ENCODE measurements around the gene TRAPPC12. TPM values are rescaled to one million over a fixed set of nuclear protein-coding genes. Genes with fewer than 3 reads are reported as not detected.

The TRAPPC12 gene
- total RNA-seq, 2 experiments from 2014 or later, result 58.7 to 64.6 TPM

DNA sequence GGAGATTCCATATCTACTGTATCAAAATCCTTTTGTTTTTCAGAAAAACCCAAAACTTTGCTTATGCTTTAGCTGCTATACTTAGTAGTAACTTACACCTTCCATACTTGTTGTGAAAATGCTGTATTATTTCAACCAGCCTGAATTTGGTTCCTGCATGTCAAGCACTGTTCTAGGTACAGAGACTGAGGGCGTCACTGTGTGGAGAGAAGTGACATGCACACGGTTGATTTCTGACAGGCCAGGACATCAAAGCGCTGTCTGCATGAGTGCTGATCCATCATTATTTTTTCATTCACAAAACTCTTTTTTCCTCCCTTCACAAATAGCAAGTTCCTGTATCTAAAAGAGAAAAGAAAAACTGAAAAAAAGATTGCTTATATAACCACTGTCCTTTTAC, 31.6 kb downstream of the TRAPPC12 start:
- peaks cover 20% of the 10 kb centered on the region for H3K36me3 Mint-ChIP-seq
- DNase-seq, result no peak
- H3K27ac Mint-ChIP-seq, result no peak overlapping the region
- H3K4me1 Mint-ChIP-seq, result peaks cover 13% of the 10 kb centered on the region
- no peaks in the 10 kb centered on the region for H3K9me3 Mint-ChIP-seq
- H3K27me3 Mint-ChIP-seq, result no peaks in the 10 kb centered on the region
- no peak overlapping the region for H3K4me3 Mint-ChIP-seq

DNA sequence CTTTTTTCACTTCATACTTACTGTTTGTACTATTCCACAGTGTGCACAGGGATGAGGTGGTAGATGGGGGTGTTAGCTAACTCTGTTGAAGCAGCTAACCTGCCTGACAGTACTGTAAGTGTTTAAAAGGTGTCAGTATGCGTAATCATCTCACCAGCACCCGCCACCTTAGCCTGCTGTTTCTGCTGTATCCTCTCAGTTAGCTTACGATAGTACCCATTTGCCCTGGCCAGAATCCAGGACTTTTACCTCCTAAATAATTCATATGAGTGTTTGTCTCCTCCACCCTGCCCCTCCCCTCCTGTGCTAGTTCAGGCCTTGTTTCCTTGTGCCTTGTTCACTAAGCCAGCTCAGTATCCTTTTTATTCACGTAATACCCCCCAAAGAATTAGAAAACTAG, 34.2 kb downstream of the TRAPPC12 start:
- no peak overlapping the region for H3K4me3 Mint-ChIP-seq

DNA sequence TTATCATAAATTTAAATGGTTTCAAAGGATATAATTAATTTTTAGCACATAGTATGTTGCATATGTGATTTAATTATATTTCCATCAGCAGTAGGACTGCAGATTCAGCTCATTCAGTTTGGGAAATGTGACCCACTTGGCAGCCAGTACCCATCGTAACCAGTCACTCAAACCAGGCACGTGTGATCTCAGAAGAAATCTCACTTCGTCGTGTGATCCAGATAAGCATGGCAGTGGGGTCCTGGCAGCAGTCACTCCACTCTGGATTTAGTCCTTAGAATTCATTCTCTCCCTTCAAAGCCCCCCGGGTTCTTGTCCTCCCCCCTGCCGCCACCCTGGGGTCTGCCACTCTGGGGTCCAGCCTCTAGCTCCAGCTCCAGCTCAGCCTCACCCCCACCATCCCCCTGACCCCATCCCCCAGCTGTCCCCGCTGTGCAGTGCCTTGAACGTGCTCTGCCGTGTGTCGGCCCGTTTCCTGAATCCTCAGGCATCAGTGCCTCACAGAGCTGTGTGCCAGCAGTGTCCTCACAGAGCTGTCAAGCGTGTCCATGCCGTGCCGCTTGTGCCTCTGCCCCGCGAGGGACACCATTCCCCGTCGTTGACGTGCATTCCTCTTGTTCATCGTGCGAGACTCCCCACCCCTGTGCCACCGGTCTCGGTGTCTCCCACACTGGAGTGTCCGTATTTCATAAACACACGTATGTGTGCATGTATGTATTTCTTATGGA, 34.8 kb downstream of the TRAPPC12 start:
- H3K4me3 Mint-ChIP-seq, result no peak overlapping the region
- peaks cover 14% of the 10 kb centered on the region for H3K36me3 Mint-ChIP-seq
- peaks cover 13% of the 10 kb centered on the region for H3K4me1 Mint-ChIP-seq
- DNase-seq, result no peak
- no peaks in the 10 kb centered on the region for H3K27me3 Mint-ChIP-seq
- H3K27ac Mint-ChIP-seq, result no peak overlapping the region
- no peaks in the 10 kb centered on the region for H3K9me3 Mint-ChIP-seq

More for the DNA sequence above, 34.2 kb downstream of the TRAPPC12 start:
- Mint-ChIP-seq H3K27ac (no peak overlapping the region), H3K27me3 (no peaks in the 10 kb centered on the region), H3K4me1 (peaks cover 13% of the 10 kb centered on the region), H3K36me3 (peaks cover 16% of the 10 kb centered on the region), H3K9me3 (no peaks in the 10 kb centered on the region)
- DNase-seq, result no peak

DNA sequence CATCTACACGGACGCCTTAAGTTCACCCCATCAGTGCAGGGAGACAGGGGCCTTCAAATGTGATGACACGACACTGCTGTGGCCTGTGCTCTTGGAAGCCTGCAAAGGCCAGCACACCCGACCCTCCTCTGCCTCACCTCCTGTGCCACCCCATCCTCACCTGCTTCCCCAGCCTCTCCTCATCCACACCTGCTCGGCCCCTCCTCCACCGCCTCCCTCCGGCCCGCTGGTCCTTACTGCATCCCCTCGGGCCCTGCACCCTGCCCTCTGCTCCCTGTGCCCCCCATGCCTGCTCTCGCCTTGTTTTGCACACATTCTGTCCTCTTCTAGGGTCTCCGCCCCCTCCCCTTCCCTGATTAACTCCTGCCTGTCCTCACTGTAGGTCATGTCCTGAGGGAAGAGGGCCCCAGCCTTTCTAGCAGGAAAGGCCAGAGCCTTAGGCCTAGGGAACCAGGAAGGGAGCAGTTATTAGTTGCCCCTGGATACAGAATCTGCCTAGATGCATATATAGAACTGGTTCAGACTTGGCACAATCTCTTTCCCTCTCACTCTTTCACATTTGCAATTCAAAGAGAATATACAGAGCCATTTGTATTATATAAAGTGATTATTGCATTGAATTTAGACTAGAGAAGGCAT, 39.4 kb downstream of the TRAPPC12 start:
- H3K4me1 Mint-ChIP-seq, result no peaks in the 10 kb centered on the region
- H3K4me3 Mint-ChIP-seq, result no peak overlapping the region
- peaks cover 13% of the 10 kb centered on the region for H3K36me3 Mint-ChIP-seq
- no peak overlapping the region for H3K27ac Mint-ChIP-seq
- no peaks in the 10 kb centered on the region for H3K9me3 Mint-ChIP-seq
- DNase-seq, result no peak
- no peaks in the 10 kb centered on the region for H3K27me3 Mint-ChIP-seq

DNA sequence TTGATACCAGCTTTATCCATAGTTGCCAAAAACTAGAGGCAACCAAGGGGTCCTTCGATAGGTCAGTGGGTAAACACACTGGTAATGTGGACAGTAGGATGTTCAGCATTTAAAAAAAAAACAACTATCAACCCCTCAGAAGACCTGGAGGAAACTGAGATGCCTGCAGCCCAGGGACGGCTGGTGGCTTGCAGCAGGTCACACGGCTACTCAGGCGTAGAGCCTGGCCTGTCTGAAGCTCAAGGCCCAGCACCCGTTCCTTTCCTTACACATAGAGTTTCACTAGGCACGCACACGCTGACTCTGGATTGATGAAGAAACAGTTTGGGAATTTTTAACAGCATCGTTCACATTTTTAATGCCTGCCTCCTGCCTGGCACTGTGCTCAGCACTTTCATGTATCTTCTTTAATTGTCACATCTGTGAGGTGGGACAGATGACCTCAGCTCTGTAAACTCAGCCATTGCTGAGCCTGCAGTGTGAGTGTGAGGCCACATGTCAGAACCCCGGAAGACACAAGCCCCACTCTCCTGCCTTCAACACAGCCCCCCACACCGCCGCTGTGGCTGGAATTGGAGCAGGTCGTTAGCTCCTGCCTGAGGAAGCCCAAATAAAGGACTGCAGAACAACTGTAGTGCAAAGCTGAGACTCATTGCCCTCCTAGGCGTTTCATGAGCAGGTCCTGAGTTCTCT, 40.7 kb downstream of the TRAPPC12 start:
- Mint-ChIP-seq H3K27ac (peak overlapping the region; percentile 29), H3K27me3 (no peaks in the 10 kb centered on the region), H3K4me3 (no peak overlapping the region), H3K9me3 (no peaks in the 10 kb centered on the region), H3K36me3 (peaks cover 11% of the 10 kb centered on the region), H3K4me1 (no peaks in the 10 kb centered on the region)
- no peak for DNase-seq

DNA sequence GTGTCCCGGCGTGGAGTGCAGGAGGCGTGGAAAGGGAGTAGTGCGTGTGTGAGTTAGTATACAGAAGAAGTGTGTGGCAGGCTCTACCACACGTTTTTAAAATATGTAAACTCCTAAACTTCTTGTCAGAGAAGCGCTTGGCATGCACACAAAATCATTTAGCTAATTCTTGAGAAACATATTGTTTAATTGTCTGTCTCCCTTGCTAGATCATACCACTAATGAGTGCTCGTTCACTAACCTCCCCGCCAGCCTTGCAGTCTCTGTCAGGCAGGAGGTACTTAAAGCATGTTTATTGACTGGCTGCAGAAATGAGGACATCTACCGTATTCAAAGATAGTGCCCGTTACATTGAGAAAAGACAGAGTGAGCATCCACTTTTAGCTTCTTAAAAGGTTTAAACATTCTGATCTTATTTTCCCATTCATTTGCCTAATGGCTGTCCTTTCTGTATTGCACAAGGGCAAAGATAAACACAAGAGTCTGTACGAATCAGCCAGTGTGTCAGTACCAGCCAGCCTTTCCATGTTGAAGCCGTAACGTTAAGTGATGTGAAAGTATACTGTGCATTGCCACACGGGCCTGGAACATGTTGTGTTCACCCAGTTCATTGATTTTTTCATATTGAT, 41.4 kb downstream of the TRAPPC12 start:
- Mint-ChIP-seq H3K27ac (no peak overlapping the region), H3K4me1 (no peaks in the 10 kb centered on the region), H3K9me3 (no peaks in the 10 kb centered on the region), H3K36me3 (peaks cover 9% of the 10 kb centered on the region), H3K27me3 (no peaks in the 10 kb centered on the region), H3K4me3 (no peak overlapping the region)
- no peak for DNase-seq

DNA sequence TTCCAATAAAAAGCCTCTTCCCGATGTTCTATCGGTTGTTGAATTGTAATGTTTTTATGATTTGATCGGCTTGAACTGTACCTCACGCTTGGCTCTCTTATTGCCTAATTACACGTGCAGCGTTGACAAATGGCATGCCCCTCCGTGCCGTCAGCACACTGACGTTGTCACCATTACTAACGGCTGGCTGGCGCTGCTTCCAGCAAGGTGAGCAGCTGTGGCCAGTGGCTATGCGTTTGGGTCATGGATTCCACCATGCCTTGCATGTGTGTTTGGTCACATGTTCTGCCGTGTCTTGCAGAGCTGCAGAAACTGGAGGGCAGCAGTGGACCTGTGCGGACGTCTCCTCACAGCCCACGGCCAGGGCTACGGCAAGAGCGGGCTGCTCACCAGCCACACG, 42.1 kb downstream of the TRAPPC12 start:
- H3K27ac Mint-ChIP-seq, result no peak overlapping the region
- H3K9me3 Mint-ChIP-seq, result no peaks in the 10 kb centered on the region
- H3K27me3 Mint-ChIP-seq, result no peaks in the 10 kb centered on the region

DNA sequence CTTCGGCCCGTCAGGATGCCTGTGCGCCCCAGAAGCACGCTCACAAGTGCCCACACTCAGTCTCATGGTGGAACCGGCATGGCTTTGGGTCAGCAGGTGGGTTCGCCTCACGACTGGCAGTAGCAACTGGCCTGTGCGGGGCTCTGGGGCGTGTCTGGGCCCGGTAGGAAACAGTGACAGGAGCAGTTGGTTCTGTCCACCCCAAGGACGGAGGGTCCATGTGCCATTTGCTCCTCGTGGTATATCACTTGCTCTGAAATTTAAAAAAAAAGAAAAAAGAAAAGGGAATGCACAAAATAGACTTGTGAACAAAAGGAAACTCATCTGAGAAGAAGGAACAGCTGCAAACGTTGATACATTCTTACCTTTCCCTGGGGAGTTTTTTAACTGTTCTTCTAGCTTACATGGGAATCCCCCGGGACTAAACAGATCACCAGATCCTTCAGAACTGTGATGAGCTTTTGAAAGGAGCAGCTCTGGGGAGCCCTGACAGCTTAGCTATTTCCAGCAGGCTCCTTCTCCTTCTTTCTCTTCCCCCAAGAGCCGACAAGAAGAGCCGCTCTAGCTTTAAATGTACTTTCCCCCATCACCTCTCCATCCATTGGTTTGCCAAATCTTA, 42.8 kb downstream of the TRAPPC12 start:
- no peak for DNase-seq
- Mint-ChIP-seq H3K27me3 (no peaks in the 10 kb centered on the region), H3K9me3 (no peaks in the 10 kb centered on the region), H3K4me1 (no peaks in the 10 kb centered on the region), H3K36me3 (peaks cover 9% of the 10 kb centered on the region), H3K4me3 (no peak overlapping the region), H3K27ac (peak overlapping the region; percentile 11)

More for the DNA sequence above, 42.1 kb downstream of the TRAPPC12 start:
- no peak for DNase-seq
- no peaks in the 10 kb centered on the region for H3K4me1 Mint-ChIP-seq
- H3K4me3 Mint-ChIP-seq, result no peak overlapping the region
- peaks cover 9% of the 10 kb centered on the region for H3K36me3 Mint-ChIP-seq

DNA sequence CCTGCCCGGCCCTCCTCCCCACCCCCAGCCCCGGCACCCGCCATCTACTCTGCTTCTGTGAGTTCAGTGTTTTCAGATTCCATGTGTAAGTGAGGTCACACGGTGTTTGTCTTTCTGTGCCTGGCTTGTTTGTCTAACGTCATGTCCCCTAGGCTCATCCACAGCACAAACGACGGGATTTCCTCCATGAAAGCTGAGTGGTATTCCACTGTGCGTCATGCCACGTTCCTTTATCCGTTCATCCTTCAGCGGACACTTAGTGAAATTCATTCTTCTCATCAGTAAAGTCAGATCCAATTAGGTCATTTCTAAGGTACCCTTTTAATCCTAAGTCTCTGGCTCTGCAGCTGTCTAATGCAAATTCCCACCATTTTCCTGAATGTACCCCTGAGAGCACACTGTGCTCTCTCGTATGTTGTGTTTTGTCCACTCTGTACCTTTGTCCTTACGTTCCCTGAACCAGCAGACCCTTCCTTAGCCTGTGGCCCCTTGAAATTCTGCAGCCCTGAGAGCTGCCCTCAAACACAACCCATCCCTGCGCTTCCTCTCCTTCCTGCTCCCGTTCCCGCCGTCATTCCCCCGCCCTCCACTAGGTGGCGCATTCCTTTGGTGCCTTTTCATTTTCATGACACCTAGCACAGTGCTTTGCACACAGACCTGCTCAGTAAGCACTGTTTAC, 44.1 kb downstream of the TRAPPC12 start:
- peak; percentile 70 for DNase-seq
- Mint-ChIP-seq H3K4me3 (no peak overlapping the region), H3K9me3 (no peaks in the 10 kb centered on the region), H3K27ac (no peak overlapping the region), H3K36me3 (peaks cover 9% of the 10 kb centered on the region), H3K27me3 (no peaks in the 10 kb centered on the region), H3K4me1 (peaks cover 1% of the 10 kb centered on the region)

DNA sequence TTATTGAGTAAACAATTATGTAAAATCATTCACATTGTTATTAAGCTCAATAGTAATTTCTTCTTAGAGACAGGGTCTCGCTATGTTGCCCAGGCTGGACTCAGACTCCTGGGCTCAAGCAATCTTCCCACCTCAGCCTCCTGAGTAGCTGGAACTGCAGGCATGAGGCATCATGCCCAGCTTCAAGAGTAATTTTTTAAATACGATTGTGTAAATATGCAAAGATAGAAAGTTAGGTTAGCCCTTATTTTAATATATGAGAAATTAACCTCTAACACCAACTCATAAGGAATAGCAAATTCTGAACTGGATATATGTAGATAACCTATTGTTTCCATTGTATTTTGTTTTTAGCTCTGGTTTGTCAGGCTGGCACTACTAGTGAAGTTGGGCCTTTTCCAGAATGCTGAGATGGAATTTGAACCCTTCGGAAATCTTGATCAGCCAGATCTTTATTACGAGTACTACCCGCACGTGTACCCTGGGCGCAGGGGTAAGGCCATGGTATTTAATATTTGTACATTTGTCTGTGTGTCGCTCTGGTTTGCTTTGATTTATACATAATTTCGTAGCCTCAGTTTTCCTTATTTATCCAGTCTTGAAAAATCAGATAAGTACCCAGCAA, 44.8 kb downstream of the TRAPPC12 start:
- H3K4me1 Mint-ChIP-seq, result peaks cover 1% of the 10 kb centered on the region
- H3K4me3 Mint-ChIP-seq, result no peak overlapping the region
- no peaks in the 10 kb centered on the region for H3K9me3 Mint-ChIP-seq
- no peak overlapping the region for H3K27ac Mint-ChIP-seq
- no peaks in the 10 kb centered on the region for H3K27me3 Mint-ChIP-seq
- H3K36me3 Mint-ChIP-seq, result peaks cover 13% of the 10 kb centered on the region
- DNase-seq, result no peak

DNA sequence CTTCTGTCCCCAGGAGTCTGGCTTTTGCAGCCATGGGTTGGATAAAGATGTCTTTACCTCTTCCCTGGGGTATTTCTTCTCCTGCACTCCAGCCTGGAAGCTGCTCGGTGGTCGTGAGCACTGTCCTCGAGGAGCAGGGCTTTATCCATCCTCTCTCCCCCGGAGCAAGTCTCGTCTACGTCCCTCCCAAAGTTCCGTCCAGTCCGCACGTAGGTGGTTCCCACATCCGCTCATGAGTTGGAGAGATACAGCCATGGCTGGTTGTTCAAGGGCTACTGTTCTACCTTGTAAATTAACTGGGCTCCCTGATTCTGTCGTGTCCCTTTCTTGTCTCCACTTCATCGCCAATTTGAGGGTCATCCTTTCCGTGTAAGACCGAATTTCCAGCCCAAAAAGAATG, 47.1 kb downstream of the TRAPPC12 start:
- H3K27ac Mint-ChIP-seq, result no peak overlapping the region
- H3K4me1 Mint-ChIP-seq, result peaks cover 1% of the 10 kb centered on the region
- DNase-seq, result no peak
- H3K27me3 Mint-ChIP-seq, result no peaks in the 10 kb centered on the region
- no peaks in the 10 kb centered on the region for H3K9me3 Mint-ChIP-seq
- peaks cover 15% of the 10 kb centered on the region for H3K36me3 Mint-ChIP-seq
- no peak overlapping the region for H3K4me3 Mint-ChIP-seq

DNA sequence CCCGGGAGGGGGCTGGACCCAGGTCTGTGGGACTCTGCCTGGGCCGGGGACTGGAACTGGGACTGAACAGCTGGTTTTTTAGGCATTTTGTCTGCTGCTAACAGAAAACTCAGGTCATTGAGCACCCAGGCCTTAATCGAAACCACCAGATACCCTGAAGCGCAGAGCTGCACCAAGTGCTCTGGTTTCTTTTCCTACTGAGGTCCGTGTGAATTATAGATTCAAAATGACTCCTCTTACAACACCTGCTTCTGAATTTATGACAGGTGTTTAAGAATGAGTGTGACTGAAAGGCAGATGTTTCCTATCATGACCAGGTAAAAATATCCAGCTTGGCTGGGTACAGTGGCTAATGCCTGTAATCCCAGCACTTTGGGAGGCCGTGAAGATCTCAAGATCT, 47.8 kb downstream of the TRAPPC12 start:
- Mint-ChIP-seq H3K36me3 (peaks cover 15% of the 10 kb centered on the region), H3K4me1 (peaks cover 1% of the 10 kb centered on the region), H3K4me3 (no peak overlapping the region), H3K9me3 (no peaks in the 10 kb centered on the region), H3K27me3 (no peaks in the 10 kb centered on the region), H3K27ac (peak overlapping the region; percentile 19)
- DNase-seq, result no peak

DNA sequence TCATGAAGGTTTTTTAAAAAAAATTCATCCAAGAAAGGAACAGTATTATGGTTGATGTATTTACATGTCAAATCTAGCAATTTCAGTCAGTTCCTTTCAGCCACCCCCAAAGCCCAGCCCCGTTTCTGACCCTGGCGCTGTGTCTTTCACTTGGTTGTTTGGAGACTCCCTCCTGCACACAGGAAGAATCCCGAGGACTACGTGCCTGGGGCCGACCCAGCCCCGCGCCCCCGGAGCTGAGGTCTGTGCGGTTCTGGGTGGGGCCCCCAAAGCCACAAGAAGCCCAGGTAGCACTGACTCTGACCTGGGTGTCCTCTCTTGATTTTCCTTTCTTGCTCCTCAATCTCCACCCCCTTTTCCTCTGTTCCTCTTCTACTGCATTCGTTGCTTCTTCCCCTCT, 49.1 kb downstream of the TRAPPC12 start:
- no peak overlapping the region for H3K4me3 Mint-ChIP-seq
- H3K27me3 Mint-ChIP-seq, result no peaks in the 10 kb centered on the region
- H3K9me3 Mint-ChIP-seq, result no peaks in the 10 kb centered on the region
- no peak for DNase-seq
- H3K4me1 Mint-ChIP-seq, result peaks cover 1% of the 10 kb centered on the region
- H3K27ac Mint-ChIP-seq, result no peak overlapping the region
- H3K36me3 Mint-ChIP-seq, result peaks cover 12% of the 10 kb centered on the region

DNA sequence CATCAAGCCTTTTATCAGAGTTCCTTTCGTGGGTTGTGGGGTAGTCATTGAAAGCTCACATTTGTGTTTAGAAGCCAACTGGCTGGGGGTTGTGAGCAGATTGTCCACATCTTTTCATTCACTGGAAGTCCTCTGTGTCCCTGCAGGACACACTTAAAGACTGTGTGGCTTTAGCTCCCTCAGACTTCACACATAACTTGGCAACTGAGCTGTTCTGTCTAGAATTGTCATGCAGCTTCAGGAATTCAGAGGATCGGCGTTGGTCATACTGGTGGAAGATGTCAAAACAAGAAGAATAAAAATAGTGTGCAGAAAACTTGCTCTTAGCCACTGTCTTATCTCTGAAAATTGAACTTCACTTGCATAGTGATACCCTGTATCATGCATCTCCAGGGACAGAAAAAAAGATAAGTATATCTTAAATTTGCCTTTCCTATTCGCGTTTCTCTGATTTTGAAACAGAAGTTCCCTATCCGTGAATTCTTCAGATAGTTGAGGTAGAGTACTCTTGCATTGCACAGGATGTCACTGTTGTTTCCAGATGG, 49.6 kb downstream of the TRAPPC12 start:
- no peak overlapping the region for H3K27ac Mint-ChIP-seq
- peaks cover 9% of the 10 kb centered on the region for H3K36me3 Mint-ChIP-seq

More for the DNA sequence above, 49.6 kb downstream of the TRAPPC12 start:
- no peak overlapping the region for H3K4me3 Mint-ChIP-seq
- H3K27me3 Mint-ChIP-seq, result no peaks in the 10 kb centered on the region
- no peaks in the 10 kb centered on the region for H3K9me3 Mint-ChIP-seq
- no peak for DNase-seq
- H3K4me1 Mint-ChIP-seq, result peaks cover 1% of the 10 kb centered on the region

All from activated naive CD8-positive, alpha-beta T cell treated with anti-CD3 and anti-CD28 coated beads for 36 hours (primary cell).